Measurements from ENCODE around the gene HTRA1. TPM values are rescaled to one million over a fixed set of nuclear protein-coding genes. Genes with fewer than 3 reads are reported as not detected.

The HTRA1 gene
- total RNA-seq, 2 donors from 2014 or later, result 8.9 to 26.9 TPM

DNA sequence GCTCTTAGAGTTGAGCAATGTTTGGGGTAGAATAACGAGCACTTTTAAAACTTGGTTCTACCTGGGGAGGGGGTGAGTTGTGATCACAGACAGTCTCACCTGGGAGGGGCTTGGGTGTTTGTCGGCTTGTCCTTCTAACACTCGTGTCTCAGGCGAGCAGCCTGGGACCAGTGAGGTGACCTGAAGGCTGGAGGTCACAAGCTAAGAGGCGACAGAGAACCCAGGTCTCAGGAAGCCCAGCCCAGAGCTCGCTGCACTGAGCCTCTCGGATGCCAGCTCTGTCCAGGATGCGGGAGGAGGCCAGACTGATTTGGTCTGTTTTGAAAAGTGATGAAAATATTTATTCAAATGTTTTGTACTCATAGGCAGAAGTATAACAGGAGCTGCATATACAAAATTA is 11.8 kb downstream of the HTRA1 start:
- TF ChIP-seq CTCF (IDR thresholded peaks at IDR 0.05), result no peak
- DNase-seq, result no peak
- Histone ChIP-seq H3K27ac (no peak overlapping the region), H3K9me3 (no peaks in the 10 kb centered on the region), H3K9ac (ENCODE audit: low read depth in 2 of 2, low read length in 2 of 2) (no peak overlapping the region), H3K4me3 (no peak overlapping the region), H3K4me1 (no peaks in the 10 kb centered on the region), H3K27me3 (no peaks in the 10 kb centered on the region), H3K36me3 (no peaks in the 10 kb centered on the region)
- intact Hi-C loops (cut with DNase I), result no loop called here

GRCh38 chr10:122474131-122474818 is 12.9 kb downstream of the HTRA1 start:
- intact Hi-C loops (cut with DNase I), result no loop called here
- H3K4me3 ChIP-seq, result no peak overlapping the region
- H3K9ac ChIP-seq (ENCODE audit: low read depth in 2 of 2, low read length in 2 of 2), result no peak overlapping the region
- H3K36me3 ChIP-seq, result no peaks in the 10 kb centered on the region
- no peaks in the 10 kb centered on the region for H3K27me3 ChIP-seq
- no peak for TF ChIP-seq CTCF (IDR thresholded peaks at IDR 0.05)
- H3K4me1 ChIP-seq, result no peaks in the 10 kb centered on the region
- no peaks in the 10 kb centered on the region for H3K9me3 ChIP-seq
- no peak overlapping the region for H3K27ac ChIP-seq
- no peak for DNase-seq

DNA sequence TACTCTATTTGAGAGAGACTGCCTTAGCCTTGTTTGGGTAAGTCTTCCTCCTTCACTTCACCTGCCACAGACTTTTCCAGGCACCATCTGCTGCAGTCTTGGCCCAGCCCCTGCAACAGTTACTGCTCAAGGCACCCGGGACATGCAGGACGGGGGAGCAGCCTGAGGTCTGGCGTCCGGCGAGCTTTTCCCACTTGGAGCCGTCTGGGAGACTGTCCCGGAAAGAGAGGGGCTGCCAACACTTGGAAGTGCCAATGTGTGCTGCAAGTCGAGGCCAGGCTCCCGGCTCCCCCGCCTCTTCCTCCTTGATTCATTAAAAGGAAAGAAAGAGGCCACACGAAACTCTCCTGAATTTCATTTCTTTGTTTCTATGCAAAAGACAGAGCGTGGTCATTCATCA is 13.7 kb downstream of the HTRA1 start:
- no peak overlapping the region for H3K9ac ChIP-seq (ENCODE audit: low read depth in 2 of 2, low read length in 2 of 2)
- no peaks in the 10 kb centered on the region for H3K27me3 ChIP-seq
- intact Hi-C loops (cut with DNase I), result no loop called here

DNA sequence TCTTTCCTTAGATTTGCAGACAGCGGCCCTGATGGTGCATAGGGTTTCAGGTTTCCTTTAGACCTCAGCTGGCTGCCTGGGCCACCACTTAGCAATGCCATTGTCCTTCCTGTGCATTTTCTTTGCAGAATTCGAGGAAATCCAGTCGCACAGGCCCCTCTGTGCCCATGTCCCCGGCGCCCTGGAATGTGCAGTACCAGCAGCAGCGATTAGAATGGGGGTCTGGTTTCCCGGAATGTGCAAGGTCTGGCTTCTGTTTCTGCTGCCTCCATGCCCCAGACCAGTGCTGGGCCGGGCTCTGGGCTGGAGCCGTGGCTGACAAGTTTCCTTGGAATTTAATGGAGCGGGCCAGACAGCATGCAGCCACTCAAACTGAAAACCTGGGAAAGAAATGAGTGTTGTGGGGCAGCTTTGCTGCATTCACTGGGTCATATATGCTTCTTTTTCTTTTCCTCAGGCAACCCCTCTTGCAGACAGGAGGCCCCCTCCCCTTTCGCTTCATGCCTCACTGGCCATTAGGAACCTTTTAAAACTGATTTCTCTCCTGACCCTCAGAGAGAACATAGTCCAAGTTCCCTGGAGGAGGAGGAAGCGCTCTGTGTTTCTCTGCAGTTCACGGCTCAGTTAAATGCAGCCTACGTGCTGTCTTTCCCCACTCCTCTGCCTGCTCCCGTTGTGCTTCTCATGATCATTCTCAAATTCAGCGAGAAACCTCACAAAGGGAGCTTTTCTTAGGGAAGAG is 14.4 kb downstream of the HTRA1 start:
- no peaks in the 10 kb centered on the region for H3K4me1 ChIP-seq
- DNase-seq, result no peak
- H3K4me3 ChIP-seq, result no peak overlapping the region
- no peak for TF ChIP-seq CTCF (IDR thresholded peaks at IDR 0.05)
- H3K9ac ChIP-seq (ENCODE audit: low read depth in 2 of 2, low read length in 2 of 2), result no peak overlapping the region
- intact Hi-C loops (cut with DNase I), result no loop called here
- no peaks in the 10 kb centered on the region for H3K27me3 ChIP-seq
- H3K36me3 ChIP-seq, result no peaks in the 10 kb centered on the region
- no peaks in the 10 kb centered on the region for H3K9me3 ChIP-seq
- no peak overlapping the region for H3K27ac ChIP-seq

More for the DNA sequence above, 13.7 kb downstream of the HTRA1 start:
- Histone ChIP-seq H3K9me3 (no peaks in the 10 kb centered on the region), H3K36me3 (no peaks in the 10 kb centered on the region), H3K4me1 (no peaks in the 10 kb centered on the region), H3K4me3 (no peak overlapping the region), H3K27ac (no peak overlapping the region)
- TF ChIP-seq CTCF (IDR thresholded peaks at IDR 0.05), result no peak
- DNase-seq, result no peak

DNA sequence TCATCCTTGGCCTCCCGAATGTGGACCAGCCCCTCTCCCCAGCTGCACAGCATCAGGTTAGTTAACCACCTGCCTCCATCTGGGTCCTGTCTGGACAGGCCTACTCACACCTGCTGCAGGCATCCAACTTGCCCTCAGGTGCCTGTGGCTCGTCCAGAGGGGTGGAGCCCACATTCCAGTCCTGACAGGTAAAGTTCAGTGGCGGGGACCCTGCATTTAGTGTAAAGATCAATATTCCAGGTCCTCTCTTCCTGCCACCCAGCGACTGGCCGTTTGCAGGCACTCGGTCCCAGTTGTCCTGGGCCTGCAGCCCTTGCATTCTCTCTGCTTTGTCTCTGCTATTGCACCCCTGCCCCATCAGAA is 15.0 kb downstream of the HTRA1 start:
- H3K27ac ChIP-seq, result no peak overlapping the region
- no peak for TF ChIP-seq CTCF (IDR thresholded peaks at IDR 0.05)
- H3K9me3 ChIP-seq, result no peaks in the 10 kb centered on the region
- H3K36me3 ChIP-seq, result no peaks in the 10 kb centered on the region
- H3K9ac ChIP-seq (ENCODE audit: low read depth in 2 of 2, low read length in 2 of 2), result no peak overlapping the region
- intact Hi-C loops (cut with DNase I), result no loop called here
- H3K4me1 ChIP-seq, result no peaks in the 10 kb centered on the region
- DNase-seq, result no peak
- no peaks in the 10 kb centered on the region for H3K27me3 ChIP-seq
- no peak overlapping the region for H3K4me3 ChIP-seq

All from colonic mucosa (tissue), 4 donors.